AG09319 (cell line): ENCODE measurements around the gene HHLA2.
"Not testable (repeated sequence)": the region's sequence is repeated elsewhere in the genome, so short reads cannot be mapped to it uniquely, and the experiment has no call there.

Source experiments
- DNase-seq: peaks from one replicate; pipeline ENCODE4 v3.0.0-alpha.2; 2010; ENCODE audit warnings: low read depth; ENCODE audit errors: extremely low read depth
- TF ChIP-seq, protein P1 (sequence below): IDR thresholded peaks from 2 replicates; pipeline ENCODE4 v1.5.1; 2011; ENCODE audit warnings: low read depth, mild to moderate bottlenecking, inconsistent platforms, low read length, moderate library complexity

The HHLA2 gene

DNA sequence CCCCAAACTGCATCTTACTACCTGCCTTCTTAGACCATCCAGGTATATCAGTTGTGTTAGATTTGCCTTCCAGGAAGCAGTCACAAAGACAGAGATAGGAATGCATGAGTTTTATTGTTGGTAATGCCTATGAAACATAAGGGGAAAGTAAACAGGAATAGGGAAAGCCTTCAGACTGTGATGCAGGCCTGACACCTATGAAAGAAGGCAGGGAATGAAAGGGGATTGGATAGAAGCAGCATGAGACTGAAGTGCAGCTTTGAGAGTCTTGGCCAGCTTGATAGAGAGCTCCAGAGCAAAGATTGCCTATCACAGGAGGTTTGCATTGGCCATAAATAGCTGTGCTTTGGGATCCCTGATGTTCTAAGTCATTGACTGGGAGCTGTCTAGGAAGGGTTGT is 15.9 kb upstream of the HHLA2 start:
- TF ChIP-seq, protein P1, sequence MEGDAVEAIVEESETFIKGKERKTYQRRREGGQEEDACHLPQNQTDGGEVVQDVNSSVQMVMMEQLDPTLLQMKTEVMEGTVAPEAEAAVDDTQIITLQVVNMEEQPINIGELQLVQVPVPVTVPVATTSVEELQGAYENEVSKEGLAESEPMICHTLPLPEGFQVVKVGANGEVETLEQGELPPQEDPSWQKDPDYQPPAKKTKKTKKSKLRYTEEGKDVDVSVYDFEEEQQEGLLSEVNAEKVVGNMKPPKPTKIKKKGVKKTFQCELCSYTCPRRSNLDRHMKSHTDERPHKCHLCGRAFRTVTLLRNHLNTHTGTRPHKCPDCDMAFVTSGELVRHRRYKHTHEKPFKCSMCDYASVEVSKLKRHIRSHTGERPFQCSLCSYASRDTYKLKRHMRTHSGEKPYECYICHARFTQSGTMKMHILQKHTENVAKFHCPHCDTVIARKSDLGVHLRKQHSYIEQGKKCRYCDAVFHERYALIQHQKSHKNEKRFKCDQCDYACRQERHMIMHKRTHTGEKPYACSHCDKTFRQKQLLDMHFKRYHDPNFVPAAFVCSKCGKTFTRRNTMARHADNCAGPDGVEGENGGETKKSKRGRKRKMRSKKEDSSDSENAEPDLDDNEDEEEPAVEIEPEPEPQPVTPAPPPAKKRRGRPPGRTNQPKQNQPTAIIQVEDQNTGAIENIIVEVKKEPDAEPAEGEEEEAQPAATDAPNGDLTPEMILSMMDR = no peak
- no peak for DNase-seq

DNA sequence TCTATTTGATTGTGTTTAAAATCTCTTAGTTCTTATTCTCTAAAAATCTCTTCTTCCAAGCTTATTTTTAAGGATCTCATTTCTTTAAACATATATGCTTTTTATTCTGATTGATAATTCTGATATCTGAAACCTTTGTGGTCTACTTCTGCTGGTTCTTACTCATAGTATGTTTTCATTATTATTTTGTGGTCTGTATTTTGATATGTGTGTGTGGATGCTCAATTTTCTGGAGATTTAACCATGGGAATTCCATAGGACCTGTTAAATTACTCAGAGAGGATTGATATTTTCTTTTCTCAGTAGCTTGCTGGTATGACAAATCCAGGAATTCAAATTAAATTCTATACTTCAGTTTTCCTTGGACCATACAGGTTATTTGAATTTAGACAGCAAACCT is 14.7 kb upstream of the HHLA2 start:
- no peak for DNase-seq
- TF ChIP-seq, protein P1 = no peak

DNA sequence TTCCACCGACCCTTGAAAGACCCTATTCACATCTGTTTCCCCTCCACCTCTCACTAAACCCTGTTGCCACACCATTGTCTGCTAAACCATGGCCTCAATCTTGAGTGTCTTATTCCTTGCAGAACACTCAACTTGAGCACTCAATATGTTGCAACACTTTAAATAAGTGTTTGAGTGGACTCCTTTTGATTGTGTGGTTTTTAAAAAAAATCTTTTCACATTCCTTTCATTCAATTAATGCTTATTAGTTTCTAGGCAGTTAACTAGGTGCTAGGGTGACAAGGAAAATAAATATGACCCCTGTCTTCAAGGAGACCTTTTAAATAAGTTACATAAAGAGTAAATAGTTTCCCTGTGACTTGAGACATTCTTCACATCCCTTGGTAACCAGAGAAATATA is 13.3 kb upstream of the HHLA2 start:
- DNase-seq = no peak
- TF ChIP-seq, protein P1 = no peak

DNA sequence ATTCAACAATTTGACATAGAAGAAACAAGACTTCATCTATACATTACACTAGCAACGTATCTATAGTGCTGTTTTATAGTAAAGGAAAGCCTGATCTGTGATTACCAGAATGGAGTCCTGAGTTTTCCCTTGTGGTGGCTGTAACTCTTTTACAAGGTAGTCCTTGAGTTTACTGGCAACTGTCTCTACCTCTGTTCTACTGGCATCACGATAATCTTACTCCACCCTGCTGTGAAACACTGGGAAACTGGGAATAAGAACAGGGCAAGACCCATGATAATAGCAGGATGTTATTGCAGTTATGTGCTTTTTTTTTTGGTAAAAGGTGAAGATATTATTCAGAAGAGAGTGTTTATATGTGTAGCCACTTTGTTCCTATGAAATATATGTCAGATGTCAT is 12.4 kb upstream of the HHLA2 start:
- DNase-seq = no peak
- TF ChIP-seq, protein P1 = no peak

DNA sequence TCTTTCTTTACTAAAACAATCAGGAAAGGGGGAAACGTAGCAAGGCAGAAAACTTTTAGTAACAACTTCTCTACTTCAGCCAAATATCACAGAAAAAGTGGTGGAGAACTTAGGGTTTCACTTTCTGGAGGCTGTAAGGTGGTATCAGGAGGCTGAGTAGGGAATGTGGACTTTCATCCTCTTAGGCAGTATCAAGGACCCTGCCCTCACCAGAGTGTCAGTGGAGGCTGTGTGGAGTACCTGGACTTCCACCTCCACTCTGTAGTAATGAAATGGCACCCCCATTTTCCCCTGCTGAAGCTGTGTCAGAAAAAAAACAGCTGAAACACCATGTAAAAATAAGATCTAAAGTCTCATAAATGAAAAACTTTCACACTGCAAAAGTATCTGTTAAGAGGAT is 11.2 kb upstream of the HHLA2 start:
- TF ChIP-seq, protein P1 = no peak
- no peak for DNase-seq

DNA sequence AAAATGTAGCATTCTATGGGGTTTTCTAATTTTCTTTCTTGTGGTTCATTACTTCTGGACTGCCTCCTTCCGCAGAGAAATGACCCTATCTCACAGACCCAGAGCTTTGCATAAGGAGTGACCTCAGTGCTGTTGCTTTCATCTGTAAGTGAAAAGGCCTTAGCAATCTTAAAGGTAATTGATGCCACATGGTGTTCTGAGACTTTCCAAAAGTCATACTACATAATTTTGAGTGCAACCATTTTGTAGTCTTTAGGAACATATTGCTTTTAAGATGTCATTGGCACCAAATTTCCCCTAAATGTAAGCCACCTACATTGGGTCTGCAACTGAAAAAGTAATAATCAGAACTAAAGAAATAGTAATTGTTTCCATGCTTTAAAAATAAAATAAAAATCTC is 9.2 kb upstream of the HHLA2 start:
- TF ChIP-seq, protein P1 = no peak
- DNase-seq = no peak

DNA sequence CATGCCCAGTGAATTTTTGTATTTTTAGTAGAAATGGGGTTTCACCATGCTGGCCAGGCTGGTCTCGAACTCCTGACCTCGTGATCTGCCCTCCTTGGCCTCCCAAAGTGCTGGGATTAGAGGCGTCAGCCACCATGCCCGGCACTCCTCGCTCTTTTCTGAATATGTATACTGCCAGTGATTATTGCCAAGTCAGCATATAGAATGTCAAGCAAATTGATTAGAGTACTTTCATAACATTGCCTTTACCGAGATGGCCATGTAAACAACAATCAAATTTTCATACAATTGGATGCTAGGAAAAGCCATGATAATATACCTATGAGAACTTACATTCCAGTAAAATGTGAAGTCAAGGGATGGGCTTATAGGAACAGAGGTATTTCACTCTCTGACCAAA is 8.2 kb upstream of the HHLA2 start:
- not testable (repeated sequence) for DNase-seq

DNA sequence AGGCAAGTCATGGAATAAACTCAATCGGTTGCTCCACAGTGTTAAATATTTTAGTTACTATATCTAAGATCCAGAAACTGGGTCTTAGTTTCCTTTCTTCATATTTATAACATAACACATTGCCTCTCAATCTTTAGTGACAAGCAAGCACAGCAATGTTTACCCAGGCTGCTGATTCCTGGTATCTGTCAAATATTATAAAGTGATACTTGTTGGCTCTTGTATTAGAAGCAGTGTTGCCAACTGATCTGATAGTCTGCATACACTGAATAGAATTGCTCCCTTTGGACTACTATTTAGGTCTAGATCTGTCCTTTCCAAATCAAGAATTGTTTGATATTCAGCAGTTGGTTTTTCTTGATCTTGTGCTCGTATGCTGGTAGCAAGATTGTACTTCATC is 7.2 kb upstream of the HHLA2 start:
- TF ChIP-seq, protein P1 = no peak

More for the DNA sequence above, 7.2 kb upstream of the HHLA2 start:
- no peak for DNase-seq
